Measurements from ENCODE around the gene FLNB. TPM values are rescaled to one million over a fixed set of nuclear protein-coding genes. Genes with fewer than 3 reads are reported as not detected.

Gene FLNB
- total and polyA plus RNA-seq, 9 of the 15 experiments (the other 6 are each of a cell fraction or from before 2014, with no cell fraction given), result 9.4 to 48.1 (median 25.6) TPM

DNA sequence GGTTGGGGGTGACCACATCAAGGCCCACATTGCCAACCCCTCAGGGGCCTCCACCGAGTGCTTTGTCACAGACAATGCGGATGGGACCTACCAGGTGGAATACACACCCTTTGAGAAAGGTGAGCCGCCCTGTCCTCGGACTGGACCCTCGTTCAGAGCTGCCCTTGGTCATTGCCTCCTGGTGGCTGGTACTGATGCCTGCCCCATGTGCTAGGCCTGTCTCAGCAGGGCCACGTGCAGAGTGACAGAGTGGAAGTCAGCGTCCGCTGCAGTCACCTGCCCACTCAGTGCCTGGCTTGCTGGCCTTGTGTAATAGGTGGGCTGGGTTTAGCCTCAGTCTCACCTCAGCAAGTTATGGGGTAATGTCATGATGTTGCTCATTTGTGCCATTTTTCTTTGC lies 116.2 kb downstream of the FLNB start:
- 95% methylated on average over 8 of the region's 8 CpGs for WGBS (ENCODE audit: insufficient coverage, low coverage, missing lambda C conversion rate)
- no peak overlapping the region for H3K9ac ChIP-seq (ENCODE audit: insufficient read depth in 1 of 2, low read depth in 2 of 2, low read length in 2 of 2)
- no peaks in the 10 kb centered on the region for H3K27me3 ChIP-seq (ENCODE audit: control insufficient read depth in 2 of 2, insufficient read depth in 2 of 2, low read length in 2 of 2)
- H3K79me2 ChIP-seq (ENCODE audit: control insufficient read depth, insufficient read depth, low read length), result no peaks in the 10 kb centered on the region
- H3K27ac ChIP-seq (ENCODE audit: extremely low read depth, low read depth, low read length), result no peak overlapping the region
- in situ Hi-C loops (cut with MboI), result no loop called here
- H3K9me1 ChIP-seq (ENCODE audit: control insufficient read depth, insufficient read depth, low read length), result no peaks in the 10 kb centered on the region
- POLR2A ChIA-PET, result no interaction called here
- FAIRE-seq, result no peak
- peaks cover 74% of the 10 kb centered on the region; the same call in 2 of the 3 replicates for H3K36me3 ChIP-seq (ENCODE audit: control insufficient read depth, insufficient read depth, low read length)
- no peak for DNase-seq (ENCODE audit: extremely low read depth in 1 of 4, low spot score in 3 of 4)
- no peaks in the 10 kb centered on the region for H3K9me3 ChIP-seq (replicated peaks; ENCODE audit: control insufficient read depth, insufficient read depth, low read depth, low read length)
- BruUV-seq (replicated peaks), result no TSS peak
- ATAC-seq, result no peak
- no peak overlapping the region for H2AFZ ChIP-seq (ENCODE audit: low read depth, low read length)
- no peaks in the 10 kb centered on the region for H4K20me1 ChIP-seq (replicated peaks; ENCODE audit: control insufficient read depth, insufficient read depth, low read length)
- CTCF ChIA-PET (ENCODE audit: low intra/inter-chr PET ratio), result no interaction called here
- intact Hi-C loops (cut with micrococcal nuclease), result no loop called here
- H3K4me1 ChIP-seq (replicated peaks in 1 of 2; ENCODE audit: control insufficient read depth in 2 of 2, insufficient read depth in 2 of 2, low read length in 2 of 2), result no peaks in the 10 kb centered on the region; a peak in 1 of 5 replicates
- H3K4me2 ChIP-seq (ENCODE audit: insufficient read depth, low read length), result no peak overlapping the region
- H3K4me3 ChIP-seq, result no peak overlapping the region
- TF ChIP-seq, protein P1, sequence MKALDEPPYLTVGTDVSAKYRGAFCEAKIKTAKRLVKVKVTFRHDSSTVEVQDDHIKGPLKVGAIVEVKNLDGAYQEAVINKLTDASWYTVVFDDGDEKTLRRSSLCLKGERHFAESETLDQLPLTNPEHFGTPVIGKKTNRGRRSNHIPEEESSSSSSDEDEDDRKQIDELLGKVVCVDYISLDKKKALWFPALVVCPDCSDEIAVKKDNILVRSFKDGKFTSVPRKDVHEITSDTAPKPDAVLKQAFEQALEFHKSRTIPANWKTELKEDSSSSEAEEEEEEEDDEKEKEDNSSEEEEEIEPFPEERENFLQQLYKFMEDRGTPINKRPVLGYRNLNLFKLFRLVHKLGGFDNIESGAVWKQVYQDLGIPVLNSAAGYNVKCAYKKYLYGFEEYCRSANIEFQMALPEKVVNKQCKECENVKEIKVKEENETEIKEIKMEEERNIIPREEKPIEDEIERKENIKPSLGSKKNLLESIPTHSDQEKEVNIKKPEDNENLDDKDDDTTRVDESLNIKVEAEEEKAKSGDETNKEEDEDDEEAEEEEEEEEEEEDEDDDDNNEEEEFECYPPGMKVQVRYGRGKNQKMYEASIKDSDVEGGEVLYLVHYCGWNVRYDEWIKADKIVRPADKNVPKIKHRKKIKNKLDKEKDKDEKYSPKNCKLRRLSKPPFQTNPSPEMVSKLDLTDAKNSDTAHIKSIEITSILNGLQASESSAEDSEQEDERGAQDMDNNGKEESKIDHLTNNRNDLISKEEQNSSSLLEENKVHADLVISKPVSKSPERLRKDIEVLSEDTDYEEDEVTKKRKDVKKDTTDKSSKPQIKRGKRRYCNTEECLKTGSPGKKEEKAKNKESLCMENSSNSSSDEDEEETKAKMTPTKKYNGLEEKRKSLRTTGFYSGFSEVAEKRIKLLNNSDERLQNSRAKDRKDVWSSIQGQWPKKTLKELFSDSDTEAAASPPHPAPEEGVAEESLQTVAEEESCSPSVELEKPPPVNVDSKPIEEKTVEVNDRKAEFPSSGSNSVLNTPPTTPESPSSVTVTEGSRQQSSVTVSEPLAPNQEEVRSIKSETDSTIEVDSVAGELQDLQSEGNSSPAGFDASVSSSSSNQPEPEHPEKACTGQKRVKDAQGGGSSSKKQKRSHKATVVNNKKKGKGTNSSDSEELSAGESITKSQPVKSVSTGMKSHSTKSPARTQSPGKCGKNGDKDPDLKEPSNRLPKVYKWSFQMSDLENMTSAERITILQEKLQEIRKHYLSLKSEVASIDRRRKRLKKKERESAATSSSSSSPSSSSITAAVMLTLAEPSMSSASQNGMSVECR (CRISPR knock-in tag; IDR thresholded peaks at IDR 0.05), result no peak
- TF ChIP-seq, protein P2, sequence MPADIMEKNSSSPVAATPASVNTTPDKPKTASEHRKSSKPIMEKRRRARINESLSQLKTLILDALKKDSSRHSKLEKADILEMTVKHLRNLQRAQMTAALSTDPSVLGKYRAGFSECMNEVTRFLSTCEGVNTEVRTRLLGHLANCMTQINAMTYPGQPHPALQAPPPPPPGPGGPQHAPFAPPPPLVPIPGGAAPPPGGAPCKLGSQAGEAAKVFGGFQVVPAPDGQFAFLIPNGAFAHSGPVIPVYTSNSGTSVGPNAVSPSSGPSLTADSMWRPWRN (IDR thresholded peaks at IDR 0.05; ENCODE audit: low read depth), result no peak
- no peak for TF ChIP-seq KDM4B (IDR thresholded peaks at IDR 0.05; ENCODE audit: borderline replicate concordance in 2 of 2, low read depth in 1 of 2)
- TF ChIP-seq, protein P3, sequence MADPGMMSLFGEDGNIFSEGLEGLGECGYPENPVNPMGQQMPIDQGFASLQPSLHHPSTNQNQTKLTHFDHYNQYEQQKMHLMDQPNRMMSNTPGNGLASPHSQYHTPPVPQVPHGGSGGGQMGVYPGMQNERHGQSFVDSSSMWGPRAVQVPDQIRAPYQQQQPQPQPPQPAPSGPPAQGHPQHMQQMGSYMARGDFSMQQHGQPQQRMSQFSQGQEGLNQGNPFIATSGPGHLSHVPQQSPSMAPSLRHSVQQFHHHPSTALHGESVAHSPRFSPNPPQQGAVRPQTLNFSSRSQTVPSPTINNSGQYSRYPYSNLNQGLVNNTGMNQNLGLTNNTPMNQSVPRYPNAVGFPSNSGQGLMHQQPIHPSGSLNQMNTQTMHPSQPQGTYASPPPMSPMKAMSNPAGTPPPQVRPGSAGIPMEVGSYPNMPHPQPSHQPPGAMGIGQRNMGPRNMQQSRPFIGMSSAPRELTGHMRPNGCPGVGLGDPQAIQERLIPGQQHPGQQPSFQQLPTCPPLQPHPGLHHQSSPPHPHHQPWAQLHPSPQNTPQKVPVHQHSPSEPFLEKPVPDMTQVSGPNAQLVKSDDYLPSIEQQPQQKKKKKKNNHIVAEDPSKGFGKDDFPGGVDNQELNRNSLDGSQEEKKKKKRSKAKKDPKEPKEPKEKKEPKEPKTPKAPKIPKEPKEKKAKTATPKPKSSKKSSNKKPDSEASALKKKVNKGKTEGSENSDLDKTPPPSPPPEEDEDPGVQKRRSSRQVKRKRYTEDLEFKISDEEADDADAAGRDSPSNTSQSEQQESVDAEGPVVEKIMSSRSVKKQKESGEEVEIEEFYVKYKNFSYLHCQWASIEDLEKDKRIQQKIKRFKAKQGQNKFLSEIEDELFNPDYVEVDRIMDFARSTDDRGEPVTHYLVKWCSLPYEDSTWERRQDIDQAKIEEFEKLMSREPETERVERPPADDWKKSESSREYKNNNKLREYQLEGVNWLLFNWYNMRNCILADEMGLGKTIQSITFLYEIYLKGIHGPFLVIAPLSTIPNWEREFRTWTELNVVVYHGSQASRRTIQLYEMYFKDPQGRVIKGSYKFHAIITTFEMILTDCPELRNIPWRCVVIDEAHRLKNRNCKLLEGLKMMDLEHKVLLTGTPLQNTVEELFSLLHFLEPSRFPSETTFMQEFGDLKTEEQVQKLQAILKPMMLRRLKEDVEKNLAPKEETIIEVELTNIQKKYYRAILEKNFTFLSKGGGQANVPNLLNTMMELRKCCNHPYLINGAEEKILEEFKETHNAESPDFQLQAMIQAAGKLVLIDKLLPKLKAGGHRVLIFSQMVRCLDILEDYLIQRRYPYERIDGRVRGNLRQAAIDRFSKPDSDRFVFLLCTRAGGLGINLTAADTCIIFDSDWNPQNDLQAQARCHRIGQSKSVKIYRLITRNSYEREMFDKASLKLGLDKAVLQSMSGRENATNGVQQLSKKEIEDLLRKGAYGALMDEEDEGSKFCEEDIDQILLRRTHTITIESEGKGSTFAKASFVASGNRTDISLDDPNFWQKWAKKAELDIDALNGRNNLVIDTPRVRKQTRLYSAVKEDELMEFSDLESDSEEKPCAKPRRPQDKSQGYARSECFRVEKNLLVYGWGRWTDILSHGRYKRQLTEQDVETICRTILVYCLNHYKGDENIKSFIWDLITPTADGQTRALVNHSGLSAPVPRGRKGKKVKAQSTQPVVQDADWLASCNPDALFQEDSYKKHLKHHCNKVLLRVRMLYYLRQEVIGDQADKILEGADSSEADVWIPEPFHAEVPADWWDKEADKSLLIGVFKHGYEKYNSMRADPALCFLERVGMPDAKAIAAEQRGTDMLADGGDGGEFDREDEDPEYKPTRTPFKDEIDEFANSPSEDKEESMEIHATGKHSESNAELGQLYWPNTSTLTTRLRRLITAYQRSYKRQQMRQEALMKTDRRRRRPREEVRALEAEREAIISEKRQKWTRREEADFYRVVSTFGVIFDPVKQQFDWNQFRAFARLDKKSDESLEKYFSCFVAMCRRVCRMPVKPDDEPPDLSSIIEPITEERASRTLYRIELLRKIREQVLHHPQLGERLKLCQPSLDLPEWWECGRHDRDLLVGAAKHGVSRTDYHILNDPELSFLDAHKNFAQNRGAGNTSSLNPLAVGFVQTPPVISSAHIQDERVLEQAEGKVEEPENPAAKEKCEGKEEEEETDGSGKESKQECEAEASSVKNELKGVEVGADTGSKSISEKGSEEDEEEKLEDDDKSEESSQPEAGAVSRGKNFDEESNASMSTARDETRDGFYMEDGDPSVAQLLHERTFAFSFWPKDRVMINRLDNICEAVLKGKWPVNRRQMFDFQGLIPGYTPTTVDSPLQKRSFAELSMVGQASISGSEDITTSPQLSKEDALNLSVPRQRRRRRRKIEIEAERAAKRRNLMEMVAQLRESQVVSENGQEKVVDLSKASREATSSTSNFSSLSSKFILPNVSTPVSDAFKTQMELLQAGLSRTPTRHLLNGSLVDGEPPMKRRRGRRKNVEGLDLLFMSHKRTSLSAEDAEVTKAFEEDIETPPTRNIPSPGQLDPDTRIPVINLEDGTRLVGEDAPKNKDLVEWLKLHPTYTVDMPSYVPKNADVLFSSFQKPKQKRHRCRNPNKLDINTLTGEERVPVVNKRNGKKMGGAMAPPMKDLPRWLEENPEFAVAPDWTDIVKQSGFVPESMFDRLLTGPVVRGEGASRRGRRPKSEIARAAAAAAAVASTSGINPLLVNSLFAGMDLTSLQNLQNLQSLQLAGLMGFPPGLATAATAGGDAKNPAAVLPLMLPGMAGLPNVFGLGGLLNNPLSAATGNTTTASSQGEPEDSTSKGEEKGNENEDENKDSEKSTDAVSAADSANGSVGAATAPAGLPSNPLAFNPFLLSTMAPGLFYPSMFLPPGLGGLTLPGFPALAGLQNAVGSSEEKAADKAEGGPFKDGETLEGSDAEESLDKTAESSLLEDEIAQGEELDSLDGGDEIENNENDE (IDR thresholded peaks at IDR 0.05; ENCODE audit: low read depth, low read length), result no peak

All from K562 (cell line).